SW 1271 (cell line): ENCODE data around the gene TOP1.

Experiments
- DNase-seq, 2 experiments: peaks; one replicate each; lab custom pipeline; 2025; lab: John Stamatoyannopoulos, UW

The TOP1 gene

GRCh38 chr20:41058674-41059635 is 30.3 kb downstream of the TOP1 start:
- DNase-seq, result no peak

- DNase-seq, result no peak
These were observed 32.5 kb downstream of the TOP1 start for GRCh38 chr20:41061155-41061554.

- DNase-seq, result no peak
These were observed 34.8 kb downstream of the TOP1 start for GRCh38 chr20:41063442-41063841.

GRCh38 chr20:41064377-41064776 is 35.8 kb downstream of the TOP1 start:
- DNase-seq, result no peak

- DNase-seq, result no peak
These were observed 37.1 kb downstream of the TOP1 start for GRCh38 chr20:41065716-41066115.

- DNase-seq, result no peak
These were observed 40.2 kb downstream of the TOP1 start for GRCh38 chr20:41068806-41069205.

- peak in 1 of 2 experiments; percentile 30 for DNase-seq
These were observed 43.7 kb downstream of the TOP1 start for GRCh38 chr20:41072190-41072863.

- DNase-seq, result no peak
These were observed 44.3 kb downstream of the TOP1 start for GRCh38 chr20:41072915-41073314.

- no peak for DNase-seq
These were observed 45.8 kb downstream of the TOP1 start for GRCh38 chr20:41074441-41074840.

GRCh38 chr20:41076776-41077175 is 48.2 kb downstream of the TOP1 start:
- DNase-seq, result no peak

- peak; percentile 23 to 59 for DNase-seq
These were observed 49.7 kb downstream of the TOP1 start for GRCh38 chr20:41078329-41078728.

GRCh38 chr20:41079066-41079465 is 50.4 kb downstream of the TOP1 start:
- DNase-seq, result no peak

GRCh38 chr20:41080866-41081265 is 52.2 kb downstream of the TOP1 start:
- DNase-seq, result no peak

- DNase-seq, result no peak
These were observed 52.7 kb downstream of the TOP1 start for GRCh38 chr20:41081276-41081814.

- no peak for DNase-seq
These were observed 53.7 kb downstream of the TOP1 start for GRCh38 chr20:41082306-41082705.

GRCh38 chr20:41085606-41086005 is 57.0 kb downstream of the TOP1 start:
- DNase-seq, result no peak

GRCh38 chr20:41086402-41087324 is 58.0 kb downstream of the TOP1 start:
- no peak for DNase-seq

- no peak for DNase-seq
These were observed 58.7 kb downstream of the TOP1 start for GRCh38 chr20:41087325-41087685.

GRCh38 chr20:41087777-41088176 is 59.2 kb downstream of the TOP1 start:
- DNase-seq, result no peak

GRCh38 chr20:41089555-41089954 is 60.9 kb downstream of the TOP1 start:
- no peak for DNase-seq

GRCh38 chr20:41091927-41092326 is 63.3 kb downstream of the TOP1 start:
- DNase-seq, result no peak
